GM12864 (cell line): ENCODE data around the gene PDE4A.

Experiments
- DNase-seq: peaks from one replicate; pipeline ENCODE4 v3.0.0-alpha.2; 2011; ENCODE audit warnings: low read depth
- H3K4me3 ChIP-seq: 2 replicates; pipeline ENCODE4 v1.5.1; 2011; ENCODE audit warnings: mild to moderate bottlenecking, low read depth, low read length, control low read depth
- TF ChIP-seq, protein P1 (sequence below): IDR thresholded peaks from 2 replicates; pipeline ENCODE4 v1.5.1; 2011; ENCODE audit warnings: low read depth, mild to moderate bottlenecking, moderate library complexity, low read length, control low read depth, inconsistent platforms; ENCODE audit errors: missing control alignments

The PDE4A gene

DNA sequence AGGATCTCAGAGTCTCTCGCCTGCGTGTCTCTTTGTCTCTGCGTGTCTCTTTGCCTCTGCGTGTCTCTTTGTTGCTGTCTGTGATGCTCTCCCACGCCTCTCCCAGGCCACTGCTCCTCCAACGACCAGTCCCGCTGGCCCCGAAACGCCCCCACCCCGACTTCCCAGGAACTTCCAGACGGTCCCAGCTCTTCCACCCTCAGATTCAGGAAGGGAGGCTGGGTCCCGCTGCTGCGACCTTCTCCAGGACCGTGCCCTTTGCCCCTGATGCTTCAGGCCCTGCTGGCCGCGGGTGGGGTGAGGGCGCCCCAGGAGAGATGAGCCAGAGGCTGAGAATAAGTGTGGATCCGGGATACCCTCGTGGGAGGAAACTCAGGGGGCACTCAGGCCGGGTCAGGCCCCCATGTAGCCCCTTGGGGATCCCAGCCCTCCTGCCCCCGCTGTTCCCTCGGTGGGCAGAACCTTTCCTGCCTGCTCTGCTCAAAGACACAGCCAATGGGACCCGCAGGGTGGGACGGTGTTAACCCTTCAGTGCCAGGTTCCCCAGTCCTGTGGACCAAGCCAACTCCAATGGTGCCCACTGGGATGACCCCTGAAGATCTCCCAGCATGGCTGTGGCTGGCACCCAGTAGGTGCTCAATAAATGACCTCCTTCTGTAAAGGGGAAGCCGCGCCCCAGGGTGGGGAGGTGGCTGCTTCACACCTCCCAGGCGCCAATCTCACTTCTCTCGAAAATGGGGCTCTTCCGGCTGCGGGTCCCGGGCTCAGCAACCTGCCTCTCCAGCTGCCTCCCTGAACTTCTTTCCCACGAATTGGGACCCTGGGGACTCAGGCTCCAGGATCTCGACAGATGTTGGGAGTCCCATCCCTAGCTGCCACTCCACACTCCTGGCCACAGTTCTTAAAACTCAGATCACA is 98.4 kb downstream of the PDE4A start:
- DNase-seq: no peak
- TF ChIP-seq, protein P1, sequence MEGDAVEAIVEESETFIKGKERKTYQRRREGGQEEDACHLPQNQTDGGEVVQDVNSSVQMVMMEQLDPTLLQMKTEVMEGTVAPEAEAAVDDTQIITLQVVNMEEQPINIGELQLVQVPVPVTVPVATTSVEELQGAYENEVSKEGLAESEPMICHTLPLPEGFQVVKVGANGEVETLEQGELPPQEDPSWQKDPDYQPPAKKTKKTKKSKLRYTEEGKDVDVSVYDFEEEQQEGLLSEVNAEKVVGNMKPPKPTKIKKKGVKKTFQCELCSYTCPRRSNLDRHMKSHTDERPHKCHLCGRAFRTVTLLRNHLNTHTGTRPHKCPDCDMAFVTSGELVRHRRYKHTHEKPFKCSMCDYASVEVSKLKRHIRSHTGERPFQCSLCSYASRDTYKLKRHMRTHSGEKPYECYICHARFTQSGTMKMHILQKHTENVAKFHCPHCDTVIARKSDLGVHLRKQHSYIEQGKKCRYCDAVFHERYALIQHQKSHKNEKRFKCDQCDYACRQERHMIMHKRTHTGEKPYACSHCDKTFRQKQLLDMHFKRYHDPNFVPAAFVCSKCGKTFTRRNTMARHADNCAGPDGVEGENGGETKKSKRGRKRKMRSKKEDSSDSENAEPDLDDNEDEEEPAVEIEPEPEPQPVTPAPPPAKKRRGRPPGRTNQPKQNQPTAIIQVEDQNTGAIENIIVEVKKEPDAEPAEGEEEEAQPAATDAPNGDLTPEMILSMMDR: no peak
- no peak overlapping the region for H3K4me3 ChIP-seq
